AG09319 (cell line): Measurements from ENCODE around the gene KCNAB1.
"Not testable (repeated sequence)": the region's sequence is repeated elsewhere in the genome, so short reads cannot be mapped to it uniquely, and the experiment has no call there.

ENCODE experiments used
- DNase-seq: peaks from one replicate; pipeline ENCODE4 v3.0.0-alpha.2; 2010; ENCODE audit warnings: low read depth; ENCODE audit errors: extremely low read depth
- CTCF ChIP-seq: IDR thresholded peaks from 2 replicates; pipeline ENCODE4 v1.5.1; 2011; ENCODE audit warnings: low read depth, mild to moderate bottlenecking, inconsistent platforms, low read length, moderate library complexity

KCNAB1 gene

GRCh38 chr3:156259896-156260295 lies 139.5 kb downstream of the KCNAB1 start:
- TF ChIP-seq CTCF: no peak
- no peak for DNase-seq

- no peak for TF ChIP-seq CTCF
- DNase-seq: no peak
Measured at GRCh38 chr3:156260331-156260730, 140.0 kb downstream of the KCNAB1 start.

- no peak for TF ChIP-seq CTCF
- no peak for DNase-seq
Measured at GRCh38 chr3:156264771-156265170, 144.4 kb downstream of the KCNAB1 start.

GRCh38 chr3:156271508-156271907 lies 151.1 kb downstream of the KCNAB1 start:
- TF ChIP-seq CTCF: no peak
- no peak for DNase-seq

GRCh38 chr3:156271995-156272719 lies 151.8 kb downstream of the KCNAB1 start:
- no peak for DNase-seq
- TF ChIP-seq CTCF: no peak

- no peak for TF ChIP-seq CTCF
- no peak for DNase-seq
Measured at GRCh38 chr3:156273111-156273694, 152.8 kb downstream of the KCNAB1 start.

- DNase-seq: no peak
- no peak for TF ChIP-seq CTCF
Measured at GRCh38 chr3:156274791-156275190, 154.4 kb downstream of the KCNAB1 start.

GRCh38 chr3:156284637-156285036 lies 164.3 kb downstream of the KCNAB1 start:
- DNase-seq: not testable (repeated sequence)
